Astrocyte (in vitro differentiated cells and primary cell): ENCODE results near the gene RFESD. TPM values are rescaled to one million over a fixed set of nuclear protein-coding genes. Genes with fewer than 3 reads are reported as not detected.

Source experiments
- DNase-seq: peaks from one replicate; pipeline ENCODE4 v3.0.0-alpha.2; 2010; ENCODE audit warnings: low read depth
- FAIRE-seq: peaks from 2 replicates; lab custom pipeline; 2011; peaks lifted over from hg19 to GRCh38; lab: Jason Lieb, UNC
- H2AFZ ChIP-seq: 2 replicates; pipeline ENCODE4 v1.6.0; 2012; ENCODE audit warnings: low read depth, low read length, inconsistent platforms
- H3K27ac ChIP-seq: 2 replicates; pipeline ENCODE4 v1.5.1; 2011; ENCODE audit warnings: low read depth, low read length, inconsistent platforms
- H3K27me3 ChIP-seq: 2 replicates; pipeline ENCODE4 v1.6.0; 2011; ENCODE audit warnings: low read length, inconsistent platforms; ENCODE audit not compliant: insufficient read depth
- H3K36me3 ChIP-seq: 2 replicates; pipeline ENCODE4 v1.5.1; 2011; ENCODE audit warnings: low read length, inconsistent platforms; ENCODE audit not compliant: insufficient read depth
- H3K4me1 ChIP-seq: 2 replicates; pipeline ENCODE4 v1.5.1; 2011; ENCODE audit warnings: low read length, inconsistent platforms; ENCODE audit not compliant: insufficient read depth
- H3K4me2 ChIP-seq: 2 replicates; pipeline ENCODE4 v1.6.0; 2012; ENCODE audit warnings: low read length, inconsistent platforms
- H3K4me3 ChIP-seq: 2 replicates; pipeline ENCODE4 v1.5.1; 2011; ENCODE audit warnings: low read depth, mild to moderate bottlenecking, low read length, inconsistent platforms; ENCODE audit not compliant: insufficient read depth
- H3K79me2 ChIP-seq: 2 replicates; pipeline ENCODE4 v1.6.0; 2012; ENCODE audit warnings: mild to moderate bottlenecking, low read length, inconsistent platforms; ENCODE audit not compliant: insufficient read depth
- H3K9ac ChIP-seq: 2 replicates; pipeline ENCODE4 v1.6.0; 2012; ENCODE audit warnings: mild to moderate bottlenecking, low read length, inconsistent platforms
- H3K9me3 ChIP-seq: 2 replicates; pipeline ENCODE4 v1.5.1; 2012; ENCODE audit warnings: low read depth, mild to moderate bottlenecking, low read length, inconsistent platforms; ENCODE audit not compliant: insufficient read depth
- H4K20me1 ChIP-seq: 2 replicates; pipeline ENCODE4 v1.6.0; 2012; ENCODE audit warnings: low read length, inconsistent platforms; ENCODE audit not compliant: insufficient read depth
- H3K27ac Mint-ChIP-seq: one replicate; pipeline ENCODE4 v1.8.0; 2021; ENCODE audit warnings: mild to moderate bottlenecking, mixed read lengths; ENCODE audit not compliant: unreplicated experiment
- H3K27me3 Mint-ChIP-seq: one replicate; pipeline ENCODE4 v1.8.0; 2021; ENCODE audit warnings: low read depth, mixed read lengths; ENCODE audit not compliant: unreplicated experiment
- H3K36me3 Mint-ChIP-seq: one replicate; pipeline ENCODE4 v1.8.0; 2021; ENCODE audit warnings: low read depth, mixed read lengths; ENCODE audit not compliant: unreplicated experiment
- H3K4me1 Mint-ChIP-seq: one replicate; pipeline ENCODE4 v1.8.0; 2021; ENCODE audit warnings: low read depth, mixed read lengths; ENCODE audit not compliant: unreplicated experiment
- H3K4me3 Mint-ChIP-seq: one replicate; pipeline ENCODE4 v1.8.0; 2021; ENCODE audit warnings: mild to moderate bottlenecking, moderate library complexity, mixed read lengths; ENCODE audit not compliant: unreplicated experiment
- H3K9me3 Mint-ChIP-seq: one replicate; pipeline ENCODE4 v1.8.0; 2021; ENCODE audit warnings: mild to moderate bottlenecking, mixed read lengths; ENCODE audit not compliant: unreplicated experiment
- EZH2 ChIP-seq: IDR thresholded peaks from 2 replicates; pipeline ENCODE4 v1.6.1; 2012; ENCODE audit warnings: mild to moderate bottlenecking, low read length, inconsistent platforms; ENCODE audit not compliant: insufficient read depth
- total RNA-seq: library from RNA; stranded (reverse); gene quantifications from 2 replicates; pipeline ENCODE4 v1.2.1, GENCODE V29; 2021
- TF ChIP-seq, protein P1 (sequence below): IDR thresholded peaks from 2 replicates; pipeline ENCODE4 v1.5.1; 2011; ENCODE audit warnings: low read depth, mild to moderate bottlenecking, inconsistent platforms, low read length, moderate library complexity; ENCODE audit not compliant: insufficient read depth

RFESD gene
- total RNA-seq, 1 donor from 2014 or later = 2.2 TPM

DNA sequence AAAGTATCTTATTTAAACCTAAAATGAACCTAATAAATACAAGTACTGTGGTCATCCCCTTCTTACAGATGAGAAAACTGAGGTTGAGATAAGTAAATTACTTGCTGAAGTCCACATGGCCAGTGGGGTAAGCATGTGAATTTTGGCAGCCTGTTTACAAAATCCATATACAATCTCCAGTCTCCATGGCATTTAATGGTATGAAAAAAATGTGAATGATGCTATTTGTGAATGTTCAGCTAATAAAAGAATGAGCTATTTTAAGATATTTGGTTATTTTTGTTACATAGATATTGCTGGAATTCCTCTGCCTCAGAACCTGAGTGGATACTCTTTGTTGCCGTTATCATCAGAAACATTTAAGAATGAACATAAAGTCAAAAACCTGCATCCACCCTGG lies 46.0 kb upstream of the RFESD start:
- Mint-ChIP-seq H3K4me1 (no peaks in the 10 kb centered on the region), H3K36me3 (no peaks in the 10 kb centered on the region), H3K27me3 (no peaks in the 10 kb centered on the region), H3K27ac (no peak overlapping the region), H3K9me3 (no peaks in the 10 kb centered on the region), H3K4me3 (no peak overlapping the region)
- H3K9ac ChIP-seq = no peak overlapping the region
- H3K4me2 ChIP-seq = no peak overlapping the region
- TF ChIP-seq, protein P1, sequence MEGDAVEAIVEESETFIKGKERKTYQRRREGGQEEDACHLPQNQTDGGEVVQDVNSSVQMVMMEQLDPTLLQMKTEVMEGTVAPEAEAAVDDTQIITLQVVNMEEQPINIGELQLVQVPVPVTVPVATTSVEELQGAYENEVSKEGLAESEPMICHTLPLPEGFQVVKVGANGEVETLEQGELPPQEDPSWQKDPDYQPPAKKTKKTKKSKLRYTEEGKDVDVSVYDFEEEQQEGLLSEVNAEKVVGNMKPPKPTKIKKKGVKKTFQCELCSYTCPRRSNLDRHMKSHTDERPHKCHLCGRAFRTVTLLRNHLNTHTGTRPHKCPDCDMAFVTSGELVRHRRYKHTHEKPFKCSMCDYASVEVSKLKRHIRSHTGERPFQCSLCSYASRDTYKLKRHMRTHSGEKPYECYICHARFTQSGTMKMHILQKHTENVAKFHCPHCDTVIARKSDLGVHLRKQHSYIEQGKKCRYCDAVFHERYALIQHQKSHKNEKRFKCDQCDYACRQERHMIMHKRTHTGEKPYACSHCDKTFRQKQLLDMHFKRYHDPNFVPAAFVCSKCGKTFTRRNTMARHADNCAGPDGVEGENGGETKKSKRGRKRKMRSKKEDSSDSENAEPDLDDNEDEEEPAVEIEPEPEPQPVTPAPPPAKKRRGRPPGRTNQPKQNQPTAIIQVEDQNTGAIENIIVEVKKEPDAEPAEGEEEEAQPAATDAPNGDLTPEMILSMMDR = no peak
- H3K4me3 ChIP-seq = no peak overlapping the region
- FAIRE-seq (peak; percentile 37), DNase-seq (peak; percentile 46)
- no peak overlapping the region for H2AFZ ChIP-seq
- H3K36me3 ChIP-seq = no peaks in the 10 kb centered on the region
- no peaks in the 10 kb centered on the region for H3K27me3 ChIP-seq
- H4K20me1 ChIP-seq = no peaks in the 10 kb centered on the region
- H3K9me3 ChIP-seq = no peaks in the 10 kb centered on the region
- H3K79me2 ChIP-seq = no peaks in the 10 kb centered on the region
- H3K4me1 ChIP-seq = no peaks in the 10 kb centered on the region
- H3K27ac ChIP-seq = no peak overlapping the region

- Histone ChIP-seq H3K36me3 (no peaks in the 10 kb centered on the region), H3K4me1 (no peaks in the 10 kb centered on the region), H4K20me1 (no peaks in the 10 kb centered on the region), H3K27ac (no peak overlapping the region), H3K27me3 (no peaks in the 10 kb centered on the region), H3K4me3 (no peak overlapping the region), H3K9ac (no peak overlapping the region), H3K9me3 (no peaks in the 10 kb centered on the region), H2AFZ (no peak overlapping the region), H3K4me2 (no peak overlapping the region), H3K79me2 (no peaks in the 10 kb centered on the region)
- Mint-ChIP-seq H3K27me3 (no peaks in the 10 kb centered on the region), H3K27ac (no peak overlapping the region), H3K9me3 (no peaks in the 10 kb centered on the region), H3K4me1 (no peaks in the 10 kb centered on the region), H3K36me3 (no peaks in the 10 kb centered on the region), H3K4me3 (no peak overlapping the region)
- DNase-seq (no peak), FAIRE-seq (no peak)
- TF ChIP-seq EZH2 = no peak
These were observed 40.8 kb upstream of the RFESD start for GRCh38 chr5:95605786-95606185.

DNA sequence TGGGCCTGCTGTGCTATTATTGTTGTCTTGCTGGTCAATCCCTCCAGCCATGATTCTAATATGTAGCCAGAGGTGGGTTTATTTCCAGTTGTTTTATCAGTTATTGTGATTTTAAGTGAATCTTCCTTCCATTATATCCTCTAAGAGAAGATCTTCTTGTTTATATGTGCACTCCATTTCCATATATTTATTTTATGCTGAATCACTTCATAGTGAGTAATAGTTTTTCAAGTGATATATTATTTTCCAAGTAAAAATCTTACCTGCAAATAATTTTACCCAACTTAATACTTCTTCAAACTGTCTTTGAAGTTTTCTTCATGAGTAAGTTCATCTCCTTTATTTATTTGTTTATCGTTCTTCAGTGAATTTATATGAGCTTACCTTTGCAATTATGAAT lies 40.2 kb upstream of the RFESD start:
- H2AFZ ChIP-seq = no peak overlapping the region
- Mint-ChIP-seq H3K27me3 (no peaks in the 10 kb centered on the region), H3K27ac (no peak overlapping the region), H3K36me3 (no peaks in the 10 kb centered on the region), H3K4me1 (no peaks in the 10 kb centered on the region), H3K9me3 (no peaks in the 10 kb centered on the region), H3K4me3 (no peak overlapping the region)
- no peak overlapping the region for H3K9ac ChIP-seq
- H3K4me3 ChIP-seq = no peak overlapping the region
- no peaks in the 10 kb centered on the region for H3K27me3 ChIP-seq
- H3K9me3 ChIP-seq = no peaks in the 10 kb centered on the region
- DNase-seq (no peak), FAIRE-seq (no peak)
- no peak overlapping the region for H3K4me2 ChIP-seq
- H4K20me1 ChIP-seq = no peaks in the 10 kb centered on the region
- no peaks in the 10 kb centered on the region for H3K4me1 ChIP-seq
- H3K36me3 ChIP-seq = no peaks in the 10 kb centered on the region
- TF ChIP-seq, protein P1 = no peak
- TF ChIP-seq EZH2 = no peak
- no peaks in the 10 kb centered on the region for H3K79me2 ChIP-seq
- no peak overlapping the region for H3K27ac ChIP-seq
